Peyer's patch (tissue), 4 donors: ENCODE data around the gene PCK1. TPM values are rescaled to one million over a fixed set of nuclear protein-coding genes. Genes with fewer than 3 reads are reported as not detected.

Experiments used
- DNase-seq, 3 donors: peaks; one replicate each; pipeline ENCODE4 v3.0.0-alpha.2; 2017 to 2019
- H3K27ac ChIP-seq, 4 donors: fragments of 200-600 bp; sonication (generic); one replicate each; pipeline ENCODE4 v1.5.1; 2016 to 2019
- H3K27me3 ChIP-seq, 2 donors: fragments of 200-600 bp; sonication (generic); one replicate each; pipeline ENCODE4 v1.5.1; 2019
- H3K36me3 ChIP-seq, 3 donors: fragments of 200-600 bp; sonication (generic); one replicate each; pipeline ENCODE4 v1.5.1; 2016 to 2019
- H3K4me1 ChIP-seq, 4 donors: fragments of 200-600 bp; sonication (generic); one replicate each; pipeline ENCODE4 v1.5.1; 2016 to 2019
- H3K4me3 ChIP-seq, 4 donors: fragments of 200-600 bp; sonication (generic); 1 replicate in 3 of 4; 2 replicates in 1 of 4; pipeline ENCODE4 v1.5.1; 2016 to 2019; ENCODE audit warnings: mild to moderate bottlenecking in 1 of 4
- H3K9me3 ChIP-seq, 4 donors: fragments of 200-600 bp; sonication (generic); one replicate each; pipeline ENCODE4 v1.5.1; 2016 to 2019; ENCODE audit warnings: mild to moderate bottlenecking in 1 of 4
- POLR2A ChIP-seq, 2 donors: fragments of 450-650 bp; IDR thresholded peaks; one replicate each; pipeline ENCODE4 v1.5.1; 2017; ENCODE audit warnings: antibody characterized with exemption in 2 of 2, mild to moderate bottlenecking in 2 of 2, moderate library complexity in 2 of 2
- total RNA-seq, 4 donors: library from RNA; depleted of rRNA; stranded (reverse); fragments of >200 nt; gene quantifications; one replicate each; pipeline ENCODE4 v1.1.0, GENCODE V29; 2016
- TF ChIP-seq, protein P1 (sequence below), 6 experiments: fragments of 450-650 bp in 4 of 6; fragments of 200-600 bp in 2 of 6; sonication (generic) in 1 of 6; IDR thresholded peaks; one replicate each; pipeline ENCODE4 v1.5.1; 2017 to 2019; ENCODE audit warnings: antibody characterized with exemption in 6 of 6, mild to moderate bottlenecking in 3 of 6, moderate library complexity in 1 of 6

Gene PCK1
- total RNA-seq, 4 donors from 2014 or later, result 98.2 to 2,194 (median 572) TPM

DNA sequence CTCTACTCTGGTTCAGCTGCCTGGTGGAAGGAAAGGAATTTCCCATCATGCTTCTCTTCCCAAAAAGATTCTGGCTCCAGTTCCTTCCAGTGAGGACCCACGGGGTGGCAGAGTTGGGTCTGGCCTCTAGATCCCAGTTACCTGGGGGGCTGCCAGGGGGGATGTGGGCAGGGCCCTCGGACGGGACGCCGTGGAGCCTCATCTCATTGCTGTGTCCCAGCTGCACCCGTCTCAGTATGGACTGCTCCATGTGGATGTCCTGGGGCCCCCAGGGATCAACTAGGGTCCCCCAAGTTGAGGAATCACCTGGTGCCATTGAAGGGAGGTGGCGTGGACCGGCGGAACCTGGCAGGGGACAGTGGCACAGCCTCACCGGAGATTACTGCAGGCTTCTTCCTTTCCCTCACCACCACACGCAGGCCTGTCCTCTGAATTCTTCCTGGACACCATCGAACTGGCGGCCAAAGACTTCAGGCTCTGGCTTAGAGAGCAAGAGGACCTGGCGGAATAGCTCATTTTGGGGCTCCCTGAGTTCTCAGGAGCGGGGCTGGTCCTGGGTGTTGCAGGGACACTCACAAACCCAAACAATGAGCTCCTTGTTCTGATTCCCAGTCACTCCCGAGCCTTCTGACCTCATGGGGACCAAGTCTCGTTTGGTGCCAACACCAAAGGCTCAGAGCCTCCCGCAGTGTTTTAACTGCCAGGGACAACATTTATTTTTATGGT lies 50.8 kb downstream of the PCK1 start:
- Histone ChIP-seq H3K4me1 (no peaks in the 10 kb centered on the region), H3K36me3 (no peaks in the 10 kb centered on the region), H3K9me3 (no peaks in the 10 kb centered on the region), H3K27ac (no peak overlapping the region), H3K27me3 (no peaks in the 10 kb centered on the region), H3K4me3 (no peak overlapping the region)
- TF ChIP-seq POLR2A (IDR thresholded peaks at IDR 0.05), result no peak
- TF ChIP-seq, protein P1, sequence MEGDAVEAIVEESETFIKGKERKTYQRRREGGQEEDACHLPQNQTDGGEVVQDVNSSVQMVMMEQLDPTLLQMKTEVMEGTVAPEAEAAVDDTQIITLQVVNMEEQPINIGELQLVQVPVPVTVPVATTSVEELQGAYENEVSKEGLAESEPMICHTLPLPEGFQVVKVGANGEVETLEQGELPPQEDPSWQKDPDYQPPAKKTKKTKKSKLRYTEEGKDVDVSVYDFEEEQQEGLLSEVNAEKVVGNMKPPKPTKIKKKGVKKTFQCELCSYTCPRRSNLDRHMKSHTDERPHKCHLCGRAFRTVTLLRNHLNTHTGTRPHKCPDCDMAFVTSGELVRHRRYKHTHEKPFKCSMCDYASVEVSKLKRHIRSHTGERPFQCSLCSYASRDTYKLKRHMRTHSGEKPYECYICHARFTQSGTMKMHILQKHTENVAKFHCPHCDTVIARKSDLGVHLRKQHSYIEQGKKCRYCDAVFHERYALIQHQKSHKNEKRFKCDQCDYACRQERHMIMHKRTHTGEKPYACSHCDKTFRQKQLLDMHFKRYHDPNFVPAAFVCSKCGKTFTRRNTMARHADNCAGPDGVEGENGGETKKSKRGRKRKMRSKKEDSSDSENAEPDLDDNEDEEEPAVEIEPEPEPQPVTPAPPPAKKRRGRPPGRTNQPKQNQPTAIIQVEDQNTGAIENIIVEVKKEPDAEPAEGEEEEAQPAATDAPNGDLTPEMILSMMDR (IDR thresholded peaks at IDR 0.05), result no peak
- peak in 2 of 3 donors; percentile 13 to 23 for DNase-seq

DNA sequence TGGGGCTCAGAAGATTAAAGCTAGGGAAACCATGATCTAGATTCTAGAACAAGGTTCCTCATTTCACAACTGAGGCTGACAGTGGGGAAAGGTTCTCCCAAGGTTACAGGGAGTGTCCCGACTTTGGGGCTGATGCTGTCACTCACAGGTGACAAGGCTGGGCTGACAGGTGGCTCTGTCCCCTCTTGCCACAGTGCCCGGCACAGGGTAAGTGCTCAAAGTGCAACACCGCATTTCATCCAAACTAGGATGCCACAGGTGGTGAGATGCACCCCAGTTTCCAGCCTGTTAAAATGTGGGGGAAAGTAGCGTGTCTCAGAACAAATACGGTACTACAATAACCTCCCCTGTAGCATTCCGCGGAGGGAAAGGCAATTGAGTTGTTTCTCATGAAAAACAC lies 51.5 kb downstream of the PCK1 start:
- DNase-seq, result peak in 1 of 3 donors; percentile 22
- H3K36me3 ChIP-seq, result no peaks in the 10 kb centered on the region
- peaks cover 0 to under 1% (median 0%) of the 10 kb centered on the region in 4 donors for H3K4me1 ChIP-seq
- no peaks in the 10 kb centered on the region for H3K27me3 ChIP-seq
- H3K4me3 ChIP-seq, result no peak overlapping the region
- H3K27ac ChIP-seq, result no peak overlapping the region
- TF ChIP-seq, protein P1 (IDR thresholded peaks at IDR 0.05), result no peak
- TF ChIP-seq POLR2A (IDR thresholded peaks at IDR 0.05), result no peak
- no peaks in the 10 kb centered on the region for H3K9me3 ChIP-seq

DNA sequence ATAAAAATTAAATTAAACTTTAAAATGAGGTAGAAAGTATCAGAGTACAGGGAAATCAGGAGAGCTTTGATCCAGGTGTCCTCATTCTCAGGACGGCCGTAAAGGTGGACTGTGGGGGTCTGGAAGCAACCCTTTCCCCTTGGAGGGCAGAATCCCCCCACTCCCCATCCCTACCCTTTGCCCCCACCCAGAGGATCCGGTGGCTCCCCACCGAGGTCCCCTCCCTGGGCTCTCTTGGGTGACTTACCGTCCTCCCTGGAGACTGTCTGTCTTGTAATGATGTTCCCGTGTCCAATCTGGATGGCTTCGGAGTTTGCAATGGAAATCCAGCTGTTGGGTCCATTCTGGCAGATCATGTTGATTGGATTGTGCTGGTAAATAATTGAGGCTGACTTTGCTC lies 52.0 kb downstream of the PCK1 start:
- H3K4me3 ChIP-seq, result no peak overlapping the region
- peak in 1 of 3 donors; percentile 20 for DNase-seq

DNA sequence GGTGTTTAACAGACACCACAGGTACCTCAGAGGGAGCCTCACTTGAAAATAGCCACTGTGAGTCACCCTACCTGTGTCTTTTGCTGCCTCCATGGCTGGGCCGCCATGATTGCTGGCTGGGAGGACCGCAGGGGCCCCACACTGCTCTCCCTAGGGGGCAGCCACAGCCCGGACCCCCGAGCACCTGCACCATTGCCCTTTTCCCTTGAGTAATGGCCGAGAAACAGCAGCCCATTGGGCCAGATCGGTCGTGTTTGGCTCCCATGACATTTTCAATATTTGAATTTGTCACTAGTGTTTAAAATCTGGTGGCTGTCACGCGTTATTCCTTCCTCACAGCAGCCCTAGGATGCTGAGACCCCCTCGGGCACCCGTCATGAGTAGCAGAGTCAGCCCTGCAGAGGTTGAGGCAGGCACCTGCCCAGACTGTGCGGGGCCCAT lies 52.6 kb downstream of the PCK1 start:
- H3K27ac ChIP-seq, result no peak overlapping the region
- H3K9me3 ChIP-seq, result no peaks in the 10 kb centered on the region
- no peaks in the 10 kb centered on the region for H3K27me3 ChIP-seq
- H3K4me1 ChIP-seq, result peaks cover 7 to 11% (median 9%) of the 10 kb centered on the region in 4 donors
- peak in 1 of 3 donors; percentile 19 for DNase-seq
- no peaks in the 10 kb centered on the region for H3K36me3 ChIP-seq
- TF ChIP-seq, protein P1 (IDR thresholded peaks at IDR 0.05), result no peak
- TF ChIP-seq POLR2A (IDR thresholded peaks at IDR 0.05), result no peak
- no peak overlapping the region for H3K4me3 ChIP-seq

More for the DNA sequence above, 52.0 kb downstream of the PCK1 start:
- no peaks in the 10 kb centered on the region for H3K27me3 ChIP-seq
- H3K4me1 ChIP-seq, result peaks cover 1 to 6% (median 3%) of the 10 kb centered on the region in 4 donors
- H3K27ac ChIP-seq, result no peak overlapping the region
- no peaks in the 10 kb centered on the region for H3K36me3 ChIP-seq
- no peak for TF ChIP-seq POLR2A (IDR thresholded peaks at IDR 0.05)
- TF ChIP-seq, protein P1 (IDR thresholded peaks at IDR 0.05), result no peak
- H3K9me3 ChIP-seq, result no peaks in the 10 kb centered on the region

DNA sequence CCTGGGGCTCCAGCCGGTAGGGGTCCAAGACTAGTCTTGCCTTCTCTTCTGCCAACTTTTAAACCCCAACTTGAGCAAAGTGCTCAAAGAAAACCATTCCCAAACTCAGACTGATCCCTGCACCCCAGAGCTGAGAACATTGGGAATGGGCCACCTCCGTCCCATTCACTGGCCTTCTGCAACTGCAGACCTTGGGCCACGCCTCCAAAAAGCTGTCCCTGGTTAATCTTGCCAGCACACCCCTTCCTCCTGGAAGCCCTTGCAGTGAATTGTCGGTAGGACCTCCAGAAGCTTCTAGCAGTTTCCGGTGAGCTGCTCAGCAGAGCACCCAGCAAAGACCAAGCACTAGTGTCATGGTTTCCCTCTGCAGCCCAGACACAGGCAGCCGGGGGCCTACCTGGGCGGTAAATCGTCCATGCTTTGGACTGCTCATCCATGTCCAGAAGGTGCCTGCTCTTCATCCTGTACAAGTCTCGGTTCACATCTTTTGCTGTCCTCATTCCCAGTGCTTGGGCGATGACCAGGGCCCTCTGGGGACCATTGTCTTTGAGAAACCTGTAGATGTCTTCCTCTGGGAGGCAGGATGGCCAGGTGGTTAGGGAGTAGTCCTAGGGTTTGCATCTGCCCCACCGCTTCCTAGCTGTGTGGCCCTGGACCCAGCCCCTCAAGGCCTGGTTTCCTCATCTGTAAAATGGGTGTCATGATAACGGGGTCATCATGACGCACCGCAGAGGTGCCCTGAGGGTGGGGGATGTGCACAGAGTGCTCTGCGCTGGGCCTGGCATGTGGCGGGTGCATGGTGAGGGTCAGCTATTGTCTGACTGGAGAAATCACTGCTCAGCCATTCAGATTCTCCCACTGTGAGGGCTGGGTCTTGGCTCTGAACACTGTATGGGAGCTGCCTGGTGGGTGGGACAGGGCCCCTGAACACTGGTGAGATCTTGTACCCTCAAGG lies 53.9 kb downstream of the PCK1 start:
- peaks cover 10 to 19% (median 13%) of the 10 kb centered on the region in 4 donors for H3K4me1 ChIP-seq
- H3K27me3 ChIP-seq, result no peaks in the 10 kb centered on the region

More for the DNA sequence above, 53.9 kb downstream of the PCK1 start:
- no peaks in the 10 kb centered on the region for H3K36me3 ChIP-seq
- TF ChIP-seq POLR2A (IDR thresholded peaks at IDR 0.05), result no peak
- TF ChIP-seq, protein P1 (IDR thresholded peaks at IDR 0.05), result no peak
- no peak overlapping the region for H3K4me3 ChIP-seq
- H3K9me3 ChIP-seq, result no peaks in the 10 kb centered on the region
- H3K27ac ChIP-seq, result no peak overlapping the region
- DNase-seq, result no peak
